Left lung (tissue), 10 donors: ENCODE data around the gene PHACTR3. TPM values are rescaled to one million over a fixed set of nuclear protein-coding genes. Genes with fewer than 3 reads are reported as not detected.

Source experiments
- ATAC-seq: fragments of 200-7000 bp; cut with Tn5 transposase; one replicate; pipeline ENCODE4 v1.9.1; 2020; ENCODE audit warnings: moderate library complexity
- DNase-seq, 4 donors: peaks; one replicate each; pipeline ENCODE4 v3.0.0-alpha.2; 2013 to 2020
- H3K27ac ChIP-seq, 2 donors: fragments of 200-600 bp; sonication (generic) in 1 of 2; one replicate each; pipeline versions ENCODE4 v1.5.0 to v1.8.0; 2020 to 2021
- H3K27me3 ChIP-seq, 2 donors: fragments of 200-600 bp; sonication (generic) in 1 of 2; one replicate each; pipeline versions ENCODE4 v1.5.0 to v1.8.0; 2020 to 2021
- H3K36me3 ChIP-seq, 2 donors: fragments of 200-600 bp; sonication (generic) in 1 of 2; one replicate each; pipeline versions ENCODE4 v1.5.0 to v1.8.0; 2020 to 2021
- H3K4me1 ChIP-seq, 2 donors: fragments of 200-600 bp; one replicate each; pipeline ENCODE4 v1.8.0; 2021
- H3K4me3 ChIP-seq, 2 donors: fragments of 200-600 bp; sonication (generic) in 1 of 2; one replicate each; pipeline versions ENCODE4 v1.5.0 to v1.8.0; 2020 to 2021; ENCODE audit warnings: mild to moderate bottlenecking in 1 of 2
- H3K9me3 ChIP-seq, 2 donors: fragments of 200-600 bp; sonication (generic) in 1 of 2; one replicate each; pipeline versions ENCODE4 v1.5.0 to v1.8.0; 2020 to 2021
- intact Hi-C, 2 donors: fragments of 100-400 bp; cut with DNase I; formaldehyde crosslinking; loops; one replicate each; pipeline versions ENCODE4 v1.11.2 to v1.14.2; 2022
- polyA plus RNA-seq, 6 donors: library from polyadenylated mRNA; unstranded; fragments of 120-200 nt; gene quantifications; one replicate each; pipeline ENCODE4 v1.2.1, GENCODE V29; 2013; ENCODE audit not compliant: insufficient read length in 6 of 6
- total RNA-seq, 2 donors: library from RNA; stranded (reverse); fragmentation: NEBNext Ultra II Directional; extraction: Animal tissue kit (Norgen Biotek cat#: 25700); gene quantifications; one replicate each; pipeline ENCODE4 v1.2.1, GENCODE V29; 2021
- TF ChIP-seq, protein P1 (sequence below), 2 donors: fragments of 200-600 bp; sonication (generic) in 1 of 2; IDR thresholded peaks; one replicate each; pipeline versions ENCODE4 v1.5.0 to v1.8.0; 2021; ENCODE audit warnings: antibody characterized with exemption in 2 of 2
- donor health status: DM: no; HTN: yes; CAD: no.
- donor health status: DM: no; HTN: no; CAD: no.

The PHACTR3 gene
- total and polyA plus RNA-seq, 8 donors = 3.5 to 14.5 (median 4.4) TPM

DNA sequence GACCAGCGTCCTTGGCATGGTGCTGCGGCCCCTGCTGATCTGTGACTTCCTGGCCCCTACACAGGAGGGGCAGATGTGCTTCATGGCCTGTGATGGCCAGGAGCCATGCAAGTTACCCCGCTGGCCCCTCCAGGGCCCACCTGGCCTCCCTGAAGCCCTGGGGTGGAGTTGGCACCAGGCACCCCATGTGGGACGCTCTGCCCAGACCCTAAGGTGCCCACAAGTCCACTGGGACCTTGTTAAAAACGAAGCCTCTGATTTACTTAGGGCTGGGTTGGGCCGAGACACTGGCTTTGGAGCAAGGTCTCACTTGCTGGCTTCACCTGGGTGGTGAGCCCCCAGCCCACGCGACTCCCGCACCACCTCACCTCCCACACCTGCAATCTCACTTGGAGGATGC lies 139.0 kb downstream of the PHACTR3 start:
- Histone ChIP-seq H3K9me3 (no peaks in the 10 kb centered on the region), H3K4me3 (no peak overlapping the region), H3K4me1 (no peaks in the 10 kb centered on the region), H3K36me3 (no peaks in the 10 kb centered on the region), H3K27me3 (peaks cover 0 to 91% of the 10 kb centered on the region in 2 donors), H3K27ac (no peak overlapping the region)
- intact Hi-C loops = no loop called here
- DNase-seq (no peak), ATAC-seq (no peak)
- TF ChIP-seq, protein P1, sequence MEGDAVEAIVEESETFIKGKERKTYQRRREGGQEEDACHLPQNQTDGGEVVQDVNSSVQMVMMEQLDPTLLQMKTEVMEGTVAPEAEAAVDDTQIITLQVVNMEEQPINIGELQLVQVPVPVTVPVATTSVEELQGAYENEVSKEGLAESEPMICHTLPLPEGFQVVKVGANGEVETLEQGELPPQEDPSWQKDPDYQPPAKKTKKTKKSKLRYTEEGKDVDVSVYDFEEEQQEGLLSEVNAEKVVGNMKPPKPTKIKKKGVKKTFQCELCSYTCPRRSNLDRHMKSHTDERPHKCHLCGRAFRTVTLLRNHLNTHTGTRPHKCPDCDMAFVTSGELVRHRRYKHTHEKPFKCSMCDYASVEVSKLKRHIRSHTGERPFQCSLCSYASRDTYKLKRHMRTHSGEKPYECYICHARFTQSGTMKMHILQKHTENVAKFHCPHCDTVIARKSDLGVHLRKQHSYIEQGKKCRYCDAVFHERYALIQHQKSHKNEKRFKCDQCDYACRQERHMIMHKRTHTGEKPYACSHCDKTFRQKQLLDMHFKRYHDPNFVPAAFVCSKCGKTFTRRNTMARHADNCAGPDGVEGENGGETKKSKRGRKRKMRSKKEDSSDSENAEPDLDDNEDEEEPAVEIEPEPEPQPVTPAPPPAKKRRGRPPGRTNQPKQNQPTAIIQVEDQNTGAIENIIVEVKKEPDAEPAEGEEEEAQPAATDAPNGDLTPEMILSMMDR (IDR thresholded peaks at IDR 0.05) = no peak

DNA sequence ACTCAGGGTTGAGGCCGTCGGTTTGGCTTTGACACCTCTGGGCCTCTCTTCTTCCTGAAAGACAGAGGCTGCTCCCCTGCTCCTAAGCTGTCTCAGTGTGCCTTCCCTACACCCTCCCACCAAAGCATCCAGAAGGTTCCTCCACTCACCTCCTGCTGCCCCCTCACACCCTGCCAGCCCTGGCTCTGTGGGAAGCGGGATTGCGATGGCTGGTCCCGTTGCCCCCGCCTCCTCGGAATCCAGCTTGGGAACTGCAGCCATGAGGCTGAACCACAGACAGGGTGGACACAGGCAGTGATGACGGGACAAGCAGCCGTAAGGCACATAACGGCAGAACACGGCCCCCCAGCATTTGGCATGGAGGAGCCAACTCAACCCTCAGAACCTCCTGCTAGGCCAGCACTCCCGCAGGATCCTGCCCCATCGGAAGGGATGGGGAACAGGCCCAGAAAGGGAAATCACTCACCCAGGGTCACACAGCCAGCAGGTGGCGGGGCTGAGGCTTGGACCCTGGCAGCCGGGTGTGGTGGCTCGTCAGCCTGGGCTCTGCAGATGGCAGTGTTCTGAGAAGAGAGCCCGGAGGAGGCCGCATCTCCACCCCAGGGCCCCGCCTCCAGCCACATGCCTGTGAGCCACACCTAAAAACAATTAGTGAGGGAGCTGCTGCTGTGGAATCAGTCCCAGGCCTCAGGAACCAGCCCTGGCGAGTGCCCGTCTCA lies 139.6 kb downstream of the PHACTR3 start:
- Histone ChIP-seq H3K4me3 (no peak overlapping the region), H3K4me1 (no peaks in the 10 kb centered on the region), H3K27ac (no peak overlapping the region), H3K9me3 (no peaks in the 10 kb centered on the region), H3K36me3 (no peaks in the 10 kb centered on the region), H3K27me3 (peaks cover 0 to 91% of the 10 kb centered on the region in 2 donors)
- intact Hi-C loops = no loop called here
- TF ChIP-seq, protein P1 (IDR thresholded peaks at IDR 0.05) = no peak
- ATAC-seq (no peak), DNase-seq (no peak)

DNA sequence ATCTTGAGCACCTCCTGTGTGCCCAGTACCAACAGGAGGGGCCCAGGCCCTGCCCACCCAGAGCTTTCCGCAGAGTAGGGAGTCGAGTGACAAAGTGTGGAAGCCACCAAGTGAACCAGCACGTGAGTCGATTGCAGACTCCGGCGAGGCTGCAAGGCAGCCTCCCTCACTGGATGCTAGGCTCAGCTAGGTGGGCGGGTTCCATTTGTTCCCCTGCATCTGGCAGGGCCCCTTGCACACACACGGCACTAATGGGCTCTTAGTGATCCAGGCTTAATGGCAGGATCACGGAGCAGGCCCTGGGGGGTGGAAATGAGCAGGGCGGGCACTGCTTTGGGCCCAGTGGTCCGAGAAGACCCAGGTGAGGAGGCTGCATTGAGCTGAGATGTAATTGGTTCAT lies 140.4 kb downstream of the PHACTR3 start:
- TF ChIP-seq, protein P1 (IDR thresholded peaks at IDR 0.05) = no peak
- Histone ChIP-seq H3K27ac (no peak overlapping the region), H3K4me3 (no peak overlapping the region), H3K27me3 (peaks cover 0 to 92% of the 10 kb centered on the region in 2 donors), H3K36me3 (no peaks in the 10 kb centered on the region), H3K9me3 (no peaks in the 10 kb centered on the region), H3K4me1 (no peaks in the 10 kb centered on the region)
- DNase-seq = no peak
- ATAC-seq = no peak
- intact Hi-C loops = no loop called here

DNA sequence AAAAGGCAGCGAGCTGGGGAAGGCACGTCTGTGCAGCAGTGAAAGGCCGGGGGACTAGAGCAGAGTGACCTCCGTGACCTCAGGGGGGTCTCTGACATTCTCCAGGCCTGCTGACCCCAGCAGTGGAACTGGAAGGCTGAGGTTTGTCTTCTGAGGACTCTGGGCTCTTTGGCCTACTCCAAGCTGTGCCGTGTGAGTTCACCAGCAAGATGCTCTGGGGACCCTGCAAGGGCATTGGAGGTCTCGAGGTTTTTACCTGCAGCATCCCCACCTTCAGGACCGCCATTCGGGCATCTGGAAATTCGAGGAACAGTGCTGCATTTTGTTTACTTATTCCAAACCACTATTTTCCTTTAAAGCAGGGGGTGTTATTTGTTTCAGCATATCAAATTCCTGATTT lies 140.9 kb downstream of the PHACTR3 start:
- Histone ChIP-seq H3K27me3 (peaks cover 0 to 92% of the 10 kb centered on the region in 2 donors), H3K9me3 (no peaks in the 10 kb centered on the region), H3K36me3 (no peaks in the 10 kb centered on the region), H3K4me1 (no peaks in the 10 kb centered on the region), H3K4me3 (no peak overlapping the region), H3K27ac (no peak overlapping the region)
- TF ChIP-seq, protein P1 (IDR thresholded peaks at IDR 0.05) = no peak
- DNase-seq = no peak
- intact Hi-C loops = no loop called here
- no peak for ATAC-seq

DNA sequence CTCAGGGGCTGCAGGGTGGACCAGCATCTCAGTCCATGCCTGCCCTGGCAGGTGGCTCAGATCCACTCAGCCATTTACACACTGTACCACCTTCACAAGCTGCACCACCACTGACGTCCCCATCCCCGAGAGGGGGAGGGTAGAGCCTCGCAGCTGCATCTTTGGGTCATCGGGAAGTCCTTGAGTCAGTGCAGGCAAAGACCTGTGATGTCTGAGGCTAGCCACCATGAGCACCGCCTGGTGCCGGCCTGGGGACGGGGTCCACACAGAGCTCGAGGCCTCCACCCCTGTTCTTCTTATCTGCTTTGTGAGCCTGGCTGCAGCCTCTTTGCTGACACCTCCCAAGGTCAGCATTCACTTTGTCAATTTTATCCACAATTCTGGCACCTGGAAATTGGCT lies 141.4 kb downstream of the PHACTR3 start:
- TF ChIP-seq, protein P1 (IDR thresholded peaks at IDR 0.05) = no peak
- ATAC-seq = no peak
- no peak for DNase-seq
- Histone ChIP-seq H3K27ac (no peak overlapping the region), H3K36me3 (no peaks in the 10 kb centered on the region), H3K9me3 (no peaks in the 10 kb centered on the region), H3K4me1 (no peaks in the 10 kb centered on the region), H3K4me3 (no peak overlapping the region), H3K27me3 (peaks cover 0 to 93% of the 10 kb centered on the region in 2 donors)
- intact Hi-C loops = no loop called here
